Uterus (tissue), 4 donors: ENCODE results near the gene ADCY5. TPM values are rescaled to one million over a fixed set of nuclear protein-coding genes. Genes with fewer than 3 reads are reported as not detected.

Source experiments
- DNase-seq, 2 donors: peaks; one replicate each; pipeline ENCODE4 v3.0.0-alpha.2; 2019 to 2020
- H3K27ac ChIP-seq, 2 donors: fragments of 200-600 bp; sonication (generic); 1 replicate in 1 of 2; 2 replicates in 1 of 2; pipeline ENCODE4 v1.5.1; 2016 to 2018
- H3K27me3 ChIP-seq, 2 donors: fragments of 200-600 bp; sonication (generic); one replicate each; pipeline ENCODE4 v1.5.1; 2018 to 2019; ENCODE audit warnings: control low read depth in 1 of 2
- H3K36me3 ChIP-seq, 2 donors: fragments of 200-600 bp; sonication (generic); one replicate each; pipeline ENCODE4 v1.5.1; 2019; ENCODE audit warnings: control low read depth in 1 of 2
- H3K4me1 ChIP-seq, 2 donors: fragments of 200-600 bp; sonication (generic); one replicate each; pipeline ENCODE4 v1.5.1; 2018 to 2019; ENCODE audit warnings: control low read depth in 1 of 2
- H3K4me3 ChIP-seq, 2 donors: fragments of 200-600 bp; sonication (generic); 1 replicate in 1 of 2; 2 replicates in 1 of 2; pipeline ENCODE4 v1.5.1; 2018 to 2019; ENCODE audit warnings: mild to moderate bottlenecking in 1 of 2
- H3K9me3 ChIP-seq, 2 donors: fragments of 200-600 bp; sonication (generic); one replicate each; pipeline ENCODE4 v1.5.1; 2019; ENCODE audit warnings: control low read depth in 1 of 2
- POLR2A ChIP-seq, 2 donors: fragments of 450-650 bp; IDR thresholded peaks; one replicate each; pipeline ENCODE4 v1.6.1; 2016; ENCODE audit warnings: antibody characterized with exemption in 2 of 2, mild to moderate bottlenecking in 1 of 2, moderate library complexity in 1 of 2
- intact Hi-C: fragments of 100-400 bp; cut with DNase I; formaldehyde crosslinking; loops from one replicate; pipeline ENCODE4 v1.15.1; 2023; ENCODE audit warnings: low total_unique reads
- total RNA-seq, 4 donors: library from RNA; depleted of rRNA in 3 of 4; stranded (reverse); fragments of >200 nt in 3 of 4; gene quantifications; one replicate each; pipeline versions ENCODE4 v1.1.0 to v1.2.4, GENCODE V29; 2014 to 2023
- TF ChIP-seq, protein P1 (sequence below), 4 experiments: fragments of 200-600 bp in 2 of 4; fragments of 450-650 bp in 2 of 4; sonication (generic) in 2 of 4; IDR thresholded peaks; one replicate each; pipeline ENCODE4 v1.5.1; 2016 to 2019; ENCODE audit warnings: antibody characterized with exemption in 4 of 4, mild to moderate bottlenecking in 2 of 4, moderate library complexity in 1 of 4
- donor health status: DM: yes; HTN: yes; CAD: no.

Gene ADCY5
- total RNA-seq, 4 donors from 2014 or later = 21.1 to 43.5 (median 34.7) TPM

DNA sequence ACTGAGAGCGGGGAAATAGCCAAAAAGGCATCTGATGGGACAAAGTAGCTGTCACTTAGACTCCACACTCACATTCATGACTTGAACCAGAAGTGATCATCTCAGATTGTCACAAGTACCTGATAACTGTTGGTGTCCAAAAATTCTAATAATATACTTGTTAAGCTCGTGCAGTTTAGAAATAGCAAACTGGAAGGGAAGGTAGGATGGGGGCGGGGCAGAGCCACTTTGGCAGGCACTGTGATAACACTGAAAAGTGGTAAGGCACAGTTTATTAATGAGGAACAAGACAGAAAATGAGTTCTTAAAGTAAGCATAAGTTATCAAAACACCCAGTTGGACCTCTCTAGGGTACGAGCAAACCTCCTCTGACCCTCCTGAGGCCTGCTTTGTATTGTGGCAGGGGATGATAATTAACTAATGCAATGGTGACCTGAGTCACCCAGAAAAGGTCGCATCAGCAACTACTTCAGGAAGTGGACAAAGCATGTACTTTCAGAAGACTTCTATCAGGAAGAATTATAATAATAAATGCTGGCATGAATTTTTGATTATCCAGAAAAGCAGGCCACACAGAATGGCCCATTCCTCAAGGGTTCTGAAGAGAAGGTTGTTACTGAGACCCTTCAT, 54.4 kb downstream of the ADCY5 start:
- Histone ChIP-seq H3K27me3 (no peaks in the 10 kb centered on the region), H3K4me1 (peaks cover 0 to 22% of the 10 kb centered on the region in 2 donors), H3K36me3 (no peaks in the 10 kb centered on the region), H3K27ac (no peak overlapping the region), H3K9me3 (no peaks in the 10 kb centered on the region), H3K4me3 (no peak overlapping the region)
- TF ChIP-seq POLR2A (IDR thresholded peaks at IDR 0.05) = no peak
- TF ChIP-seq, protein P1, sequence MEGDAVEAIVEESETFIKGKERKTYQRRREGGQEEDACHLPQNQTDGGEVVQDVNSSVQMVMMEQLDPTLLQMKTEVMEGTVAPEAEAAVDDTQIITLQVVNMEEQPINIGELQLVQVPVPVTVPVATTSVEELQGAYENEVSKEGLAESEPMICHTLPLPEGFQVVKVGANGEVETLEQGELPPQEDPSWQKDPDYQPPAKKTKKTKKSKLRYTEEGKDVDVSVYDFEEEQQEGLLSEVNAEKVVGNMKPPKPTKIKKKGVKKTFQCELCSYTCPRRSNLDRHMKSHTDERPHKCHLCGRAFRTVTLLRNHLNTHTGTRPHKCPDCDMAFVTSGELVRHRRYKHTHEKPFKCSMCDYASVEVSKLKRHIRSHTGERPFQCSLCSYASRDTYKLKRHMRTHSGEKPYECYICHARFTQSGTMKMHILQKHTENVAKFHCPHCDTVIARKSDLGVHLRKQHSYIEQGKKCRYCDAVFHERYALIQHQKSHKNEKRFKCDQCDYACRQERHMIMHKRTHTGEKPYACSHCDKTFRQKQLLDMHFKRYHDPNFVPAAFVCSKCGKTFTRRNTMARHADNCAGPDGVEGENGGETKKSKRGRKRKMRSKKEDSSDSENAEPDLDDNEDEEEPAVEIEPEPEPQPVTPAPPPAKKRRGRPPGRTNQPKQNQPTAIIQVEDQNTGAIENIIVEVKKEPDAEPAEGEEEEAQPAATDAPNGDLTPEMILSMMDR (IDR thresholded peaks at IDR 0.05) = no peak
- intact Hi-C loops = no loop called here
- no peak for DNase-seq

DNA sequence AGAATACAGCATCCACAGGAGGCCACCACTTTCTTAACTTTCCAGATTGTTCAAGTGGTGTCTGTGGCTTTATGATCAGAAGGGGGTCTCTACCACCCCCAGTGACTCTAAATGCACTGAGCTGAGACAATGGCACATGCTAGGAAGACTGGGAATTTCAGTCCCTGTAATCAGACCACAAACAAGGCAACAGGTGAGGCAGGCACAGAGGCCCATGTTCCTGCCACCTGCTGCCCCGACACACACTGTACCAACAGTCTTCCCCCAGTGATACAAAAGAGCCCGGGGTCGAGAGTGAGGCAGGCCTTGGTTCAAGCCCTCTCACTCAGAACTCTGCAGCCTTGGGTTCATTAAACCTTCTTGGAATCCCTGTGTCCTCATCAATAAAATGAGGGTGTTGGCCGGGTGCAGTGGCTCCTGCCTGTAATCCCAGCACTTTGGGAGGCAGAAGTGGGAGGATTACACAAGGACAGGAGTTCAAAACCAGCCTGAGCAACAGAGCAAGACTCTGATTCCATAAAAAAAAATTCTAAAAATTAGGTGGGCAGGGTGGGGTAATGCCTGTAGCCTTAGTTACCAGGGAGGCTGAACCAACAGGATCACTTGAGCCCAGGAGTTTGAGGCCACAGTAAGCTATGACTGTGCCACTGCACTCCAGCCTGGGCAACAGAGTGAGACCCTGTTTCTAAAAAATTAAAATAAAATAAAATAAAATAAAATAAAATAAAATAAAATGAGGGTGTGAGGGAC, 55.8 kb downstream of the ADCY5 start:
- Histone ChIP-seq H3K4me3 (no peak overlapping the region), H3K36me3 (no peaks in the 10 kb centered on the region), H3K27me3 (no peaks in the 10 kb centered on the region), H3K27ac (peak overlapping the region; percentile 57 to 70), H3K4me1 (peaks cover 0 to 22% of the 10 kb centered on the region in 2 donors), H3K9me3 (no peaks in the 10 kb centered on the region)
- intact Hi-C loops = no loop called here
- DNase-seq = no peak
- TF ChIP-seq, protein P1 (IDR thresholded peaks at IDR 0.05) = no peak
- no peak for TF ChIP-seq POLR2A (IDR thresholded peaks at IDR 0.05)

DNA sequence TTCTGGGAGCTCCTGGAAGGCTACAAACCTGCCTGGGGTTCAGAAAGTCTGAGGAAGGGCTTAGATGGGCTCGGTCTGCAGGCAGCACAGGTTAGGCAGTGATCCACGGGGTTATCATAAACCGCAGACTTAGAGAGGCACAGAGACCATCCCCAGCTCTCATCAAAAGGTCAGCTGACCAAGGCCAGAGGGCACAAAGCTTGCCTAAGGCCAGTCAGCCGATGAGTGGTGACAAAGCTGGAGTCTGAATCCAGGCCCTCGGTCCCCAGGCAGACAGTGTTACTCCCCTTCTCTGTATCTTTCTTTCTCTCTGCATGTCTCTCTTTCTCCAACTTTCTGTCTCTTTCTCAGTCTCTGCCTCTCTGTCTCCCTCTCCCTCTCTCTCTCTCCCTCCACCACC, 56.5 kb downstream of the ADCY5 start:
- Histone ChIP-seq H3K27me3 (no peaks in the 10 kb centered on the region), H3K4me1 (peaks cover 0 to 17% of the 10 kb centered on the region in 2 donors), H3K4me3 (no peak overlapping the region), H3K27ac (peak overlapping the region; percentile 57 to 70), H3K36me3 (no peaks in the 10 kb centered on the region), H3K9me3 (no peaks in the 10 kb centered on the region)
- no peak for TF ChIP-seq POLR2A (IDR thresholded peaks at IDR 0.05)
- TF ChIP-seq, protein P1 (IDR thresholded peaks at IDR 0.05) = no peak
- DNase-seq = no peak
- intact Hi-C loops = no loop called here

DNA sequence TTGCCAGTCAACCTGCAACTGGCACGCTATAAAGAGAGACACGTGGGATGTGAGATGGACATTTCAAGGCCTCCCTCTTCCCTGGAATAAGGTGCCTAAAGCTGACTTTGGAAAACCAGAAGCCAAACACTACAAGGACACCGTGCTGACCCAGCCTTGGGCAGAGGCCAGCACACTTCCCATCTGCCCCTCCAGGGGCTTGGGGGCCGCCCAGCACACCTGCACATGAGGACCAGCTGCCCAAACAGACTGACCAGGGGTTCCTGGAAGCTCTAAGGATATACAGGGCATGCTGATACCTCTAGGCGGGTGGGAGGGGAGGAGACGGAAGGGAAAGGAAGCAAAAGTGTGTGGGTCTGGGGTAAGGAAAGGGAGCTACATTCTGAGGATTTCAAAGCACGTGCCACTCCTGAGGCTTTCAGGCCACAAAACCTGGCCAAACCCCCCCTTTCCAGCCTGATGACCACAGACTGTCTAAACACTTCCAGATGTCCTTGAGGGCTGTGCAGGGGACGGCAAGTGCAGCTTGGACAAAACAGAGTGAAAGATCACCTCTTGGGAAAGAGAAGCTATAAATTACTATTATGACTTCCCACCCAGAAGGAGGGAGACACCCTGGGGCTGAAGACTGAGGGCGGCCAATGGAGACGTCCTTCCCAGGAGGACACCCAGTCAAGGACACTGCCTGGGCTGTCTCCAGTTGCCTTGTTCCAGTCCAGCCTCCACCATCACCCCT, 57.9 kb downstream of the ADCY5 start:
- H3K4me3 ChIP-seq = no peak overlapping the region
- H3K4me1 ChIP-seq = peaks cover 4 to 17% of the 10 kb centered on the region in 2 donors
- H3K36me3 ChIP-seq = no peaks in the 10 kb centered on the region
- no peaks in the 10 kb centered on the region for H3K9me3 ChIP-seq
- peak overlapping the region; percentile 68 to 70 for H3K27ac ChIP-seq
- TF ChIP-seq POLR2A (IDR thresholded peaks at IDR 0.05) = no peak
- TF ChIP-seq, protein P1 (IDR thresholded peaks at IDR 0.05) = no peak
- H3K27me3 ChIP-seq = no peaks in the 10 kb centered on the region
- peak; percentile 74 to 88 for DNase-seq
- intact Hi-C loops = no loop called here

DNA sequence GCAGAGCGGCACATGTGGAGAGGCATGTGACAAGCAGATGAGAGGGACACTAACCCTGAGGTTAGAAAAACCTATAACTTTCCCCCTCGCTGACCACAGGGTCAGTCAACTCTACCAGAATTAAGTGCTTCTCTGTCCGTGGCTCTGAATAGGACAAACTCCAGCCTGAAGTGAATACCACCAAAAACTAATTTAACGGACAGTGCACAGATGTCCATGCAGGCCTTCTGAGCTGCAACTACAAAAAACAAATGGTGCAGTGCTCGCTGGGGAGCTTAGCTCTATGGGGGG, 59.3 kb downstream of the ADCY5 start:
- Histone ChIP-seq H3K27me3 (no peaks in the 10 kb centered on the region), H3K36me3 (no peaks in the 10 kb centered on the region), H3K27ac (peak overlapping the region; percentile 23 to 34), H3K4me3 (no peak overlapping the region), H3K4me1 (peaks cover 4 to 23% of the 10 kb centered on the region in 2 donors), H3K9me3 (no peaks in the 10 kb centered on the region)
- DNase-seq = no peak
- intact Hi-C loops = no loop called here
- no peak for TF ChIP-seq POLR2A (IDR thresholded peaks at IDR 0.05)
